Lower lobe of right lung (tissue), 2 donors: ENCODE results near the gene LRRC42. TPM values are rescaled to one million over a fixed set of nuclear protein-coding genes. Genes with fewer than 3 reads are reported as not detected.

Source experiments
- ATAC-seq, 2 donors: fragments of 200-7000 bp; cut with Tn5 transposase; one replicate each; pipeline ENCODE4 v1.9.1; 2020 to 2022; ENCODE audit warnings: mild to moderate bottlenecking in 2 of 2, moderate library complexity in 2 of 2
- DNase-seq: peaks from one replicate; pipeline ENCODE4 v3.0.0-alpha.2; 2020
- H3K27ac ChIP-seq: fragments of 200-600 bp; one replicate; pipeline ENCODE4 v1.8.0; 2022
- H3K27me3 ChIP-seq: fragments of 200-600 bp; one replicate; pipeline ENCODE4 v1.8.0; 2022; ENCODE audit warnings: low read depth
- H3K36me3 ChIP-seq: fragments of 200-600 bp; one replicate; pipeline ENCODE4 v1.8.0; 2022; ENCODE audit warnings: mild to moderate bottlenecking
- H3K4me1 ChIP-seq: fragments of 200-600 bp; one replicate; pipeline ENCODE4 v1.8.0; 2022
- H3K4me3 ChIP-seq: fragments of 200-600 bp; one replicate; pipeline ENCODE4 v1.8.0; 2022; ENCODE audit warnings: mild to moderate bottlenecking
- H3K9me3 ChIP-seq: fragments of 200-600 bp; one replicate; pipeline ENCODE4 v1.8.0; 2022
- intact Hi-C: fragments of 100-400 bp; cut with DNase I; formaldehyde crosslinking; loops from one replicate; pipeline ENCODE4 v1.11.0; 2022
- total RNA-seq: library from RNA; stranded (reverse); fragmentation: NEBNext Ultra II Directional; extraction: Animal tissue kit (Norgen Biotek cat#: 25700); gene quantifications from one replicate; pipeline ENCODE4 v1.2.1, GENCODE V29; 2021
- TF ChIP-seq, protein P1 (sequence below): fragments of 200-600 bp; IDR thresholded peaks from one replicate; pipeline ENCODE4 v1.8.0; 2022; ENCODE audit warnings: antibody characterized with exemption, mild to moderate bottlenecking
- donor health status: DM: no; HTN: yes; CAD: no; lungs with severe emphysema.

The LRRC42 gene
- total RNA-seq, 1 donor from 2014 or later = 16.5 TPM

GRCh38 chr1:53942127-53942957 lies 3.8 kb upstream of the LRRC42 start:
- no peaks in the 10 kb centered on the region for H3K36me3 ChIP-seq
- TF ChIP-seq, protein P1, sequence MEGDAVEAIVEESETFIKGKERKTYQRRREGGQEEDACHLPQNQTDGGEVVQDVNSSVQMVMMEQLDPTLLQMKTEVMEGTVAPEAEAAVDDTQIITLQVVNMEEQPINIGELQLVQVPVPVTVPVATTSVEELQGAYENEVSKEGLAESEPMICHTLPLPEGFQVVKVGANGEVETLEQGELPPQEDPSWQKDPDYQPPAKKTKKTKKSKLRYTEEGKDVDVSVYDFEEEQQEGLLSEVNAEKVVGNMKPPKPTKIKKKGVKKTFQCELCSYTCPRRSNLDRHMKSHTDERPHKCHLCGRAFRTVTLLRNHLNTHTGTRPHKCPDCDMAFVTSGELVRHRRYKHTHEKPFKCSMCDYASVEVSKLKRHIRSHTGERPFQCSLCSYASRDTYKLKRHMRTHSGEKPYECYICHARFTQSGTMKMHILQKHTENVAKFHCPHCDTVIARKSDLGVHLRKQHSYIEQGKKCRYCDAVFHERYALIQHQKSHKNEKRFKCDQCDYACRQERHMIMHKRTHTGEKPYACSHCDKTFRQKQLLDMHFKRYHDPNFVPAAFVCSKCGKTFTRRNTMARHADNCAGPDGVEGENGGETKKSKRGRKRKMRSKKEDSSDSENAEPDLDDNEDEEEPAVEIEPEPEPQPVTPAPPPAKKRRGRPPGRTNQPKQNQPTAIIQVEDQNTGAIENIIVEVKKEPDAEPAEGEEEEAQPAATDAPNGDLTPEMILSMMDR = no peak
- no peak overlapping the region for H3K27ac ChIP-seq
- no peak for DNase-seq
- no peaks in the 10 kb centered on the region for H3K27me3 ChIP-seq
- intact Hi-C loops = no loop called here
- peaks cover 18% of the 10 kb centered on the region for H3K4me1 ChIP-seq
- H3K9me3 ChIP-seq = no peaks in the 10 kb centered on the region
- ATAC-seq = no peak
- H3K4me3 ChIP-seq = no peak overlapping the region

DNA sequence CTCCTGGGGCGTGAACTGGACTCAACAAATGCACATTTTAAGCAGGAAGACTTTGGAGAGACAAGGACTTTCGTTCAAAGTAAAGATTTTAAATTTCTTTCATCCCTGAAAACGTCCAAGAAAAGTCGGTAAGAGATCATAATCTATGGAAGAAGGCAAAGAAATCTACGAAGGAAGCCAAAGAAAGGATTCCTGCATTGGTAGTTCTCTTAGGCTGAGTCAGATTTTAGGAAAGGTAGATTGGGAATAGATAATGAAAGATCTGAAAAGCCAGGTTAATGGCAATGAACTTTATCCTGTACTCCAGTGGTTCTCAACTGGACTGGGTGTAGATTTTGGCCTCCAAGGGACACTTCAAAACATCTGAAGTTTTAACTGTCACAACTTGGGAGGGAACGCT lies 3.1 kb upstream of the LRRC42 start:
- ATAC-seq = no peak
- Histone ChIP-seq H3K27me3 (no peaks in the 10 kb centered on the region), H3K4me1 (peaks cover 25% of the 10 kb centered on the region), H3K36me3 (no peaks in the 10 kb centered on the region), H3K9me3 (no peaks in the 10 kb centered on the region), H3K4me3 (no peak overlapping the region), H3K27ac (no peak overlapping the region)
- no peak for DNase-seq
- TF ChIP-seq, protein P1 = no peak
- intact Hi-C loops = no loop called here

DNA sequence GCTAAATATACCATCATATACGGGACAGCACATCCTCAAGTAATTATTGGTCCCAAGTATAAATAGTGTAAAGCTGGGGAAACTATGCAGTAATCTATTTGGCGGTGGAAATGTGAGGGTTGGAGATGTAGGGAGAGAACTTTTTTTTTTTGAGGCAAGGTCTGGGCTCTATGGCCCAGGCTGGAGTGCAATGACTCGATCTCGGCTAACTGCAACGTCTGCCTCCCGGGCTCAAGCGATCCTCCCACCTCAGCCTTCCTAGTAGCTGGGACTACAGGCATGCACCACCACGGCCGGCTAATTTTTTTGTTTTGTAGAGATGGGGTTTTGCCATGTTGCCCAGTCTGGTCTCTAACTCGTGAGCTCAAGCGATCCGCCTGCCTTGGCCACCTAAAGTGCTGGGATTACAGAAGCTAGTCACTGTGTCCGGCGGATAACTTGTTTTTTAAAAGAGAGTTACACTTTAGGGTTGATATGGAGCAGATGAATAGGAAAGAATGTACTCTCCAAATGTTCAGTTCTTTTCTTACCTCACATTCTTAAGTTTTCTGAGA lies 2.6 kb upstream of the LRRC42 start:
- H3K27ac ChIP-seq = no peak overlapping the region
- no peak overlapping the region for H3K4me3 ChIP-seq
- no peaks in the 10 kb centered on the region for H3K9me3 ChIP-seq
- no peaks in the 10 kb centered on the region for H3K36me3 ChIP-seq
- ATAC-seq = no peak
- TF ChIP-seq, protein P1 = no peak
- DNase-seq = no peak
- H3K27me3 ChIP-seq = no peaks in the 10 kb centered on the region
- intact Hi-C loops = no loop called here
- H3K4me1 ChIP-seq = peaks cover 25% of the 10 kb centered on the region

- Histone ChIP-seq H3K9me3 (no peaks in the 10 kb centered on the region), H3K27ac (peak overlapping the region; percentile 85), H3K36me3 (no peaks in the 10 kb centered on the region), H3K4me3 (peak overlapping the region; percentile 93), H3K4me1 (peaks cover 25% of the 10 kb centered on the region), H3K27me3 (no peaks in the 10 kb centered on the region)
- TF ChIP-seq, protein P1 = no peak
- intact Hi-C loops = no loop called here
- no peak for ATAC-seq
- no peak for DNase-seq
Observed at GRCh38 chr1:53944469-53945182, 1.5 kb upstream of the LRRC42 start.

DNA sequence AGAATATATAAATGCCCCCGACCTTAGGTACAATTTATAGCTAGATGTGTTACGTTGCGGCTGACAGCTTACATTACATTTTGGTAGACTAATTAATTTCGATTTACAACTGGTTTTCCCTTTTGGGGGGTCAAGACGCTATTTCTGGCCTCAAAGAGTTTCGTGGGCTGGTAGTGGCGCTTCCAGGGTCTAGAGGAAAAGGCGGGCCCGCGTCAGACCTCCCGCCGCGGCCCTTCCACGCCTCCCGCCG lies 1.0 kb upstream of the LRRC42 start:
- Histone ChIP-seq H3K27me3 (no peaks in the 10 kb centered on the region), H3K9me3 (no peaks in the 10 kb centered on the region), H3K27ac (peak overlapping the region; percentile 85), H3K4me3 (peak overlapping the region; percentile 93), H3K36me3 (no peaks in the 10 kb centered on the region), H3K4me1 (peaks cover 25% of the 10 kb centered on the region)
- no peak for DNase-seq
- TF ChIP-seq, protein P1 = no peak
- intact Hi-C loops = no loop called here
- no peak for ATAC-seq
